Ammon's horn (tissue), 1 donor: ENCODE results near the gene HTRA1.
A peak's percentile ranks its signal among the peaks of the same experiment; 100 is the strongest.

Source experiments
- DNase-seq: peaks from one replicate; pipeline ENCODE4 v3.0.0-alpha.2; 2016; ENCODE audit warnings: low spot score

The HTRA1 gene

GRCh38 chr10:122474131-122474818, 12.9 kb downstream of the HTRA1 start:
- DNase-seq: peak; percentile 63

- peak; percentile 84 for DNase-seq
Measured at GRCh38 chr10:122475100-122475499, 13.7 kb downstream of the HTRA1 start.

- peak; percentile 33 for DNase-seq
Measured at GRCh38 chr10:122475591-122476332, 14.4 kb downstream of the HTRA1 start.

- DNase-seq: no peak
Measured at GRCh38 chr10:122476333-122476695, 15.0 kb downstream of the HTRA1 start.

GRCh38 chr10:122477436-122477835, 16.1 kb downstream of the HTRA1 start:
- no peak for DNase-seq

- DNase-seq: peak; percentile 88
Measured at GRCh38 chr10:122478971-122479370, 17.6 kb downstream of the HTRA1 start.

GRCh38 chr10:122480146-122480833, 18.9 kb downstream of the HTRA1 start:
- DNase-seq: no peak

GRCh38 chr10:122481296-122482056, 20.1 kb downstream of the HTRA1 start:
- DNase-seq: no peak

- no peak for DNase-seq
Measured at GRCh38 chr10:122484276-122485060, 23.1 kb downstream of the HTRA1 start.

GRCh38 chr10:122485670-122486069, 24.3 kb downstream of the HTRA1 start:
- DNase-seq: peak; percentile 80

- no peak for DNase-seq
Measured at GRCh38 chr10:122486406-122487080, 25.2 kb downstream of the HTRA1 start.

- DNase-seq: peak; percentile 68
Measured at GRCh38 chr10:122487174-122487765, 25.9 kb downstream of the HTRA1 start.

- no peak for DNase-seq
Measured at GRCh38 chr10:122490268-122490667, 28.9 kb downstream of the HTRA1 start.

- peak; percentile 53 for DNase-seq
Measured at GRCh38 chr10:122490786-122491680, 29.7 kb downstream of the HTRA1 start.

GRCh38 chr10:122492006-122492405, 30.7 kb downstream of the HTRA1 start:
- DNase-seq: no peak

- DNase-seq: no peak
Measured at GRCh38 chr10:122492999-122493481, 31.7 kb downstream of the HTRA1 start.

GRCh38 chr10:122493761-122494160, 32.4 kb downstream of the HTRA1 start:
- no peak for DNase-seq

GRCh38 chr10:122494173-122494820, 32.9 kb downstream of the HTRA1 start:
- no peak for DNase-seq

GRCh38 chr10:122494833-122495232, 33.5 kb downstream of the HTRA1 start:
- no peak for DNase-seq
